GM21576 (cell line): Measurements from ENCODE around the gene GIMAP6.
"Not testable (repeated sequence)": the region's sequence is repeated elsewhere in the genome, so short reads cannot be mapped to it uniquely, and the experiment has no call there.

Experiments used
- ATAC-seq: cut with Tn5 transposase; IDR thresholded peaks from one replicate; pipeline ENCODE4 v1.9.1; 2021; ENCODE audit warnings: mild to moderate bottlenecking, moderate library complexity; ENCODE audit not compliant: unreplicated experiment

GIMAP6 gene

GRCh38 chr7:150586785-150587152, 45.4 kb downstream of the GIMAP6 start:
- ATAC-seq: no peak

- no peak for ATAC-seq
These were observed 46.0 kb downstream of the GIMAP6 start for GRCh38 chr7:150586068-150586784.

- ATAC-seq: no peak
These were observed 47.0 kb downstream of the GIMAP6 start for GRCh38 chr7:150585199-150585598.

GRCh38 chr7:150580638-150581394, 51.4 kb downstream of the GIMAP6 start:
- ATAC-seq: no peak

GRCh38 chr7:150579979-150580637, 52.1 kb downstream of the GIMAP6 start:
- not testable (repeated sequence) for ATAC-seq
